ENCODE data around the gene TUBB4B.
"Not testable (repeated sequence)": the region's sequence is repeated elsewhere in the genome, so short reads cannot be mapped to it uniquely, and the experiment has no call there.

TUBB4B gene

GRCh38 chr9:137253717-137254623 is 12.9 kb downstream of the TUBB4B start:
- no peak for DNase-seq

GRCh38 chr9:137254624-137255447 is 13.7 kb downstream of the TUBB4B start, which contains the start of gene NELFB:
NELFB (plus strand) TSS chr9:137255327.
- DNase-seq = peak; percentile 96

GRCh38 chr9:137255448-137256114 is 14.5 kb downstream of the TUBB4B start:
- DNase-seq = no peak

- DNase-seq = no peak
Measured at GRCh38 chr9:137256362-137256761, 15.3 kb downstream of the TUBB4B start.

- no peak for DNase-seq
Measured at GRCh38 chr9:137256856-137257255, 15.8 kb downstream of the TUBB4B start.

GRCh38 chr9:137262173-137262908 is 21.3 kb downstream of the TUBB4B start:
- not testable (repeated sequence) for DNase-seq

- no peak for DNase-seq
Measured at GRCh38 chr9:137262909-137263285, 21.8 kb downstream of the TUBB4B start.

GRCh38 chr9:137263506-137263905 is 22.4 kb downstream of the TUBB4B start:
- DNase-seq = no peak

- DNase-seq = no peak
Measured at GRCh38 chr9:137264067-137264466, 23.0 kb downstream of the TUBB4B start.

- DNase-seq = no peak
Measured at GRCh38 chr9:137265496-137266161, 24.5 kb downstream of the TUBB4B start.

- no peak for DNase-seq
Measured at GRCh38 chr9:137266162-137266527, 25.1 kb downstream of the TUBB4B start.

- DNase-seq = no peak
Measured at GRCh38 chr9:137266585-137267453, 25.7 kb downstream of the TUBB4B start.

- no peak for DNase-seq
Measured at GRCh38 chr9:137267933-137268355, 26.9 kb downstream of the TUBB4B start.

- DNase-seq = no peak
Measured at GRCh38 chr9:137268538-137269201, 27.6 kb downstream of the TUBB4B start.

- DNase-seq = no peak
Measured at GRCh38 chr9:137269231-137269772, 28.2 kb downstream of the TUBB4B start.

GRCh38 chr9:137270929-137271695 is 30.0 kb downstream of the TUBB4B start:
- DNase-seq = no peak

- DNase-seq = no peak
Measured at GRCh38 chr9:137271696-137272076, 30.6 kb downstream of the TUBB4B start.

- no peak for DNase-seq
Measured at GRCh38 chr9:137272241-137273094, 31.4 kb downstream of the TUBB4B start.

All from activated T-cell treated with anti-CD3 and anti-CD28 coated beads for 4 hours (primary cell).